PC-3 (cell line): ENCODE data around the gene MCRIP1. TPM values are rescaled to one million over a fixed set of nuclear protein-coding genes. Genes with fewer than 3 reads are reported as not detected.

Experiments used
- ATAC-seq: fragments of 200-7000 bp; cut with Tn5 transposase; 2 replicates; pipeline ENCODE4 v1.9.1; 2020; ENCODE audit warnings: mild to moderate bottlenecking, moderate library complexity
- BruUV-seq: library from RNA; stranded (reverse); fragments of 400-500 nt; replicated peaks from 2 replicates; lab custom pipeline; 2021; lab: Mats Ljungman, UMichigan
- CTCF ChIA-PET: fragments of 300-600 bp; sonication (Branson Sonifier 250); formaldehyde crosslinking; loops from one replicate; lab custom pipeline; 2022; ENCODE audit warnings: antibody characterized with exemption; lab: Charles Lee
- POLR2A ChIA-PET: fragments of 300-600 bp; sonication (Branson Sonifier 250); formaldehyde crosslinking; loops from one replicate; lab custom pipeline; 2022; ENCODE audit warnings: antibody characterized with exemption; ENCODE audit not compliant: unreplicated experiment; lab: Charles Lee
- DNase-seq: peaks from one replicate; pipeline ENCODE4 v3.0.0-alpha.2; 2015
- H2AFZ ChIP-seq: fragments of 300-600 bp; sonication (generic); 2 replicates; pipeline ENCODE4 v1.6.0; 2016; ENCODE audit warnings: antibody characterized with exemption, low read length
- H3F3A ChIP-seq: fragments of 300-600 bp; sonication (generic); one replicate; pipeline ENCODE4 v1.6.0; 2017; ENCODE audit warnings: antibody characterized with exemption, low read length, control low read depth, mild to moderate bottlenecking; ENCODE audit not compliant: unreplicated experiment
- H3K27ac ChIP-seq: fragments of 300-600 bp; sonication (generic); 2 replicates; pipeline ENCODE4 v1.5.1; 2016; ENCODE audit warnings: mild to moderate bottlenecking, low read length
- H3K27me3 ChIP-seq: fragments of 300-600 bp; sonication (generic); 2 replicates; pipeline ENCODE4 v1.6.1; 2016; ENCODE audit warnings: low read length, mixed read lengths
- H3K36me3 ChIP-seq: fragments of 300-600 bp; sonication (generic); 2 replicates; pipeline ENCODE4 v1.6.1; 2016; ENCODE audit warnings: low read depth, mixed run types, low read length, mixed read lengths
- H3K4me1 ChIP-seq: fragments of 300-600 bp; sonication (generic); 2 replicates; pipeline ENCODE4 v1.5.1; 2016; ENCODE audit warnings: low read length; ENCODE audit not compliant: insufficient read depth
- H3K4me2 ChIP-seq: fragments of 300-600 bp; sonication (generic); 2 replicates; pipeline ENCODE4 v1.6.0; 2016; ENCODE audit warnings: low read length
- H3K4me3 ChIP-seq: fragments of 300-600 bp; sonication (generic); 2 replicates; pipeline ENCODE4 v1.5.1; 2016; ENCODE audit warnings: mild to moderate bottlenecking, low read length, mixed read lengths
- H3K79me2 ChIP-seq: fragments of 300-600 bp; sonication (generic); 2 replicates; pipeline ENCODE4 v1.6.1; 2017; ENCODE audit warnings: low read length, mixed read lengths
- H3K9ac ChIP-seq: fragments of 300-600 bp; sonication (generic); 2 replicates; pipeline ENCODE4 v1.6.0; 2016; ENCODE audit warnings: mild to moderate bottlenecking, low read length
- H3K9me2 ChIP-seq: fragments of 300-600 bp; sonication (generic); replicated peaks from 2 replicates; pipeline ENCODE4 v1.6.1; 2016; ENCODE audit warnings: mixed run types, low read length, mixed read lengths
- H3K9me3 ChIP-seq: fragments of 300-600 bp; sonication (generic); 2 replicates; pipeline ENCODE4 v1.6.1; 2016; ENCODE audit warnings: low read length, mixed read lengths
- H4K20me1 ChIP-seq: fragments of 300-600 bp; sonication (generic); 2 replicates; pipeline ENCODE4 v1.6.1; 2016; ENCODE audit warnings: low read length, mixed read lengths
- EZH2 ChIP-seq: fragments of 300-600 bp; sonication (generic); IDR thresholded peaks from one replicate; pipeline ENCODE4 v1.6.1; 2017; ENCODE audit warnings: antibody characterized with exemption, mild to moderate bottlenecking, low read length; ENCODE audit not compliant: unreplicated experiment
- EZH2phosphoT487 ChIP-seq: fragments of 300-600 bp; sonication (generic); IDR thresholded peaks from 2 replicates; pipeline ENCODE4 v1.6.1; 2018; ENCODE audit warnings: mild to moderate bottlenecking, antibody characterized with exemption, low read length, borderline replicate concordance
- intact Hi-C: fragments of 100-400 bp; cut with micrococcal nuclease; formaldehyde crosslinking; loops from 2 replicates; pipeline ENCODE4 v1.9.0; 2023
- total RNA-seq: library from RNA; depleted of rRNA; stranded (reverse); fragments of >200 nt; gene quantifications from 2 replicates; pipeline ENCODE4 v1.2.3, GENCODE V29; 2014
- TF ChIP-seq, protein P1 (sequence below): fragments of 300-600 bp; sonication (generic); conservative IDR thresholded peaks from 2 replicates; pipeline ENCODE4 v1.5.1; 2017; ENCODE audit warnings: antibody characterized with exemption, low read depth, mild to moderate bottlenecking, low read length

Gene MCRIP1
- total RNA-seq, 1 experiment from 2014 or later: 90.9 TPM

- TF ChIP-seq, protein P1, sequence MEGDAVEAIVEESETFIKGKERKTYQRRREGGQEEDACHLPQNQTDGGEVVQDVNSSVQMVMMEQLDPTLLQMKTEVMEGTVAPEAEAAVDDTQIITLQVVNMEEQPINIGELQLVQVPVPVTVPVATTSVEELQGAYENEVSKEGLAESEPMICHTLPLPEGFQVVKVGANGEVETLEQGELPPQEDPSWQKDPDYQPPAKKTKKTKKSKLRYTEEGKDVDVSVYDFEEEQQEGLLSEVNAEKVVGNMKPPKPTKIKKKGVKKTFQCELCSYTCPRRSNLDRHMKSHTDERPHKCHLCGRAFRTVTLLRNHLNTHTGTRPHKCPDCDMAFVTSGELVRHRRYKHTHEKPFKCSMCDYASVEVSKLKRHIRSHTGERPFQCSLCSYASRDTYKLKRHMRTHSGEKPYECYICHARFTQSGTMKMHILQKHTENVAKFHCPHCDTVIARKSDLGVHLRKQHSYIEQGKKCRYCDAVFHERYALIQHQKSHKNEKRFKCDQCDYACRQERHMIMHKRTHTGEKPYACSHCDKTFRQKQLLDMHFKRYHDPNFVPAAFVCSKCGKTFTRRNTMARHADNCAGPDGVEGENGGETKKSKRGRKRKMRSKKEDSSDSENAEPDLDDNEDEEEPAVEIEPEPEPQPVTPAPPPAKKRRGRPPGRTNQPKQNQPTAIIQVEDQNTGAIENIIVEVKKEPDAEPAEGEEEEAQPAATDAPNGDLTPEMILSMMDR: no peak
- TF ChIP-seq EZH2 (no peak), EZH2phosphoT487 (no peak)
- Histone ChIP-seq H2AFZ (no peak overlapping the region), H3K36me3 (peaks cover 46% of the 10 kb centered on the region), H3K9ac (no peak overlapping the region), H3F3A (no peaks in the 10 kb centered on the region), H3K9me3 (no peaks in the 10 kb centered on the region), H3K79me2 (peaks cover 62% of the 10 kb centered on the region), H3K9me2 (no peaks in the 10 kb centered on the region), H3K4me1 (peaks cover 8% of the 10 kb centered on the region; the same call in 1 of the 2 replicates), H3K27me3 (no peaks in the 10 kb centered on the region), H3K4me3 (no peak overlapping the region), H3K27ac (no peak overlapping the region), H3K4me2 (no peak overlapping the region), H4K20me1 (peaks cover 25% of the 10 kb centered on the region)
- BruUV-seq: no TSS peak
- CTCF ChIA-PET: no interaction called here
- DNase-seq (no peak), ATAC-seq (no peak)
- intact Hi-C loops: no loop called here
- POLR2A ChIA-PET: no interaction called here
These were observed 19.1 kb upstream of the MCRIP1 start for GRCh38 chr17:81852237-81852636.

DNA sequence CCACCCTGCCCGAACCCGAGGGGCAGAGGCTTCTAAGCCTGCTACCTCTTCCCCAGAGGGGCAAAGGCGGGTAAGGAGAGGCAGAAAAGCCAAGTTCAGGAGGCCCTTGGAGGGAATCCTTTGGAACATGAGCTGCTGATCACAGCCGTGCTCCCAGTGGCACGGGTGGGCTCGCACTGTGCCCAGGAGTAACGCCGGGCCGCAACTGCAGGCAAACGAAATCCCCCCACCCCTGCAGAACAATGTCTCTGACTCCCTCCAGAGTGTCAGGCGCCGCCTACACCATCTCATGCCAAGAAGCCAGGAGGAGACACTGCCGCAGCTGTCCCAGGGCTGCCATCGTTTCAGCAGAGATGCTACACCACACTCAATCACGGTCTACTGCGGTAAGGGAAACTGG, 18.3 kb upstream of the MCRIP1 start:
- Histone ChIP-seq H3K79me2 (peaks cover 54% of the 10 kb centered on the region), H3K9me3 (no peaks in the 10 kb centered on the region), H3F3A (no peaks in the 10 kb centered on the region), H3K9ac (no peak overlapping the region), H3K27ac (no peak overlapping the region), H4K20me1 (peaks cover 25% of the 10 kb centered on the region), H3K36me3 (peaks cover 54% of the 10 kb centered on the region), H2AFZ (no peak overlapping the region), H3K27me3 (no peaks in the 10 kb centered on the region), H3K4me2 (no peak overlapping the region), H3K9me2 (no peaks in the 10 kb centered on the region), H3K4me1 (peaks cover 8% of the 10 kb centered on the region; the same call in 1 of the 2 replicates), H3K4me3 (no peak overlapping the region)
- POLR2A ChIA-PET: no interaction called here
- DNase-seq (no peak), ATAC-seq (no peak)
- intact Hi-C loops: no loop called here
- BruUV-seq: no TSS peak
- TF ChIP-seq, protein P1: no peak
- no peak for TF ChIP-seq EZH2phosphoT487
- TF ChIP-seq EZH2: no peak
- CTCF ChIA-PET: interaction anchor here (0.6 kb wide), 2 partner anchors 112 to 121 kb away, joined by 4 to 5 read pairs; no protein-coding TSS in a partner anchor

DNA sequence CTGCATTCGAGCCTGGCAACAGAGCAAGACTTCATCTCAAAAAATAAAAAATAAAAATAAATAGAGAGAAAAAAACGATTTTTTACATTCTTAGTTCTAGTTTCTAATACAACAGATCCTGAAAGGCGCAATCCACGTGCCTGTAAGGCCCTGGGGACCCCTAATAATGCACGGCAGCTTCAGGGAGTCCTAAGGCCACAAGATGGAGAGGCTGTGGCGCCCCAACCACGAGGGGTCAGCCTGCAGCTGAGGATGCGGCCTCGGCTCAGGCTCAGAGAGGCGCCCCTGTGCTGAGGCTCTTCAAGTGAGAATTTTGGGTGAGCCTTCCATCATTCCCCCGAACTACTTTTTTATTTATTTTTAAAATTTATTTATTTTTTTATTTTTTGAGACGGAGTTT, 16.4 kb upstream of the MCRIP1 start:
- ChIA-PET POLR2A (no interaction called here), CTCF (no interaction called here)
- Histone ChIP-seq H3K79me2 (peaks cover 35% of the 10 kb centered on the region), H3F3A (no peaks in the 10 kb centered on the region), H3K4me3 (no peak overlapping the region), H3K4me2 (no peak overlapping the region), H3K27ac (no peak overlapping the region), H3K4me1 (no peaks in the 10 kb centered on the region), H2AFZ (no peak overlapping the region), H3K27me3 (no peaks in the 10 kb centered on the region), H3K36me3 (peaks cover 62% of the 10 kb centered on the region), H3K9me2 (no peaks in the 10 kb centered on the region), H3K9ac (no peak overlapping the region), H4K20me1 (peaks cover 14% of the 10 kb centered on the region; the same call in 1 of the 2 replicates), H3K9me3 (no peaks in the 10 kb centered on the region)
- DNase-seq (no peak), ATAC-seq (no peak)
- intact Hi-C loops: no loop called here
- no TSS peak for BruUV-seq
- TF ChIP-seq EZH2: no peak
- TF ChIP-seq, protein P1: no peak
- TF ChIP-seq EZH2phosphoT487: no peak
